Caki2 (cell line): Measurements from ENCODE around the gene THG1L. TPM values are rescaled to one million over a fixed set of nuclear protein-coding genes. Genes with fewer than 3 reads are reported as not detected.
A peak's percentile ranks its signal among the peaks of the same experiment; 100 is the strongest.
"Not testable (repeated sequence)": the region's sequence is repeated elsewhere in the genome, so short reads cannot be mapped to it uniquely, and the experiment has no call there.

ENCODE experiments used
- DNase-seq: peaks from one replicate; pipeline ENCODE4 v3.0.0-alpha.2; 2015; ENCODE audit warnings: low read depth
- in situ Hi-C: cut with HindIII; loops from 2 replicates; pipeline ENCODE4 v1.10.0; 2016; ENCODE audit warnings: low sequenced_read_pairs, low pct_unique_long_range_greater_than_20kb, mixed read lengths
- total RNA-seq: library from RNA; depleted of rRNA; stranded (reverse); fragments of >200 nt; shearing (Covaris generic); gene quantifications from 2 replicates; pipeline ENCODE4 v1.2.3, GENCODE V29; 2014; ENCODE audit warnings: low replicate concordance; rRNA removed

The THG1L gene
- total RNA-seq = 28.8 and 29.0 TPM in 2 replicates

GRCh38 chr5:157731272-157732129 lies at the start of gene THG1L:
TSS of gene THG1L (plus strand) at chr5:157731420. CDS start at chr5:157731441, 21 bp downstream.
- DNase-seq = peak; percentile 98
- in situ Hi-C loops = no loop called here

- DNase-seq = no peak
- in situ Hi-C loops = no loop called here
Observed at GRCh38 chr5:157682257-157682656, 49.0 kb upstream of the THG1L start.

DNA sequence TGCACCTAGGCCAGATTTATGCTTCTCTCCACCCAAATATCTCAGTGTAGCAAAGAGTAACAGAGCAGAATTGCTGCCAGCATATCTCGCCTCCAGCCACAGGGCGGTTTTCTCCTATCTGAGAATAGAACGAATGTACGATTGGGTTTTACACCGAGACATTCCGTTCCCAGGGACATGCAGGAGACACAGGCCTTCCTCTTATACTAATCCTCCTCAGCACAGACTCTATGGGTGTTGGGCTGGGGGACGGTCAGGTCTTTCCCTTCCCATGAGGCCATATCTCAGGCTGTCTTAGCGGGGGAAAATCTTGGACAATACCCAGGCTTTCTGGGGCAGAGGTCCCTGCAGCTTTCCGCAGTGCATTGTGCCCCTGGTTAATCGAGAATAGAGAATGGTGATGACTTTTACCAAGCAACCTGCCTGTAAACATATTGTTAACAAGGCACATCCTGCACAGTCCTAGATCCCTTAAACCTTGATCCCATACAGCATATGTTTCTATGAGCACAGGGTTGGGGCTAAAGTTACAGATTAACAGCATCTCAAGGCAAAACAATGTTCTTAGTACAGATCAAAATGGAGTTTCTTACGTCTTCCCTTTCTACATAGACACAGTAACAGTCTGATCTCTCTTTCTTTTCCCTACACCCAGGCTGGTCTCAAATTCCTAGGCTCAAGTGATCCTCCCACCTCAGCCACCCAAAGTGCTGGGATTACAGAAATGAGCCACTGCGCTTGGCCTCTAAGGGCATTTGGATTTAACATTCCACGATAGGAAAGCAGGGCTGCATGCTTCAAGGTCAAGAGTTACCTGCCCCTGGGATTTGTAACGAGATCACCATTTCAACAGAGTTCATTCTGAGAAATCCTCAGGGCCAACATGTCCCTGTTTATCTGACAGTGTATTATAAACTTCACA lies 44.7 kb upstream of the THG1L start:
- in situ Hi-C loops = not testable (repeated sequence)

DNA sequence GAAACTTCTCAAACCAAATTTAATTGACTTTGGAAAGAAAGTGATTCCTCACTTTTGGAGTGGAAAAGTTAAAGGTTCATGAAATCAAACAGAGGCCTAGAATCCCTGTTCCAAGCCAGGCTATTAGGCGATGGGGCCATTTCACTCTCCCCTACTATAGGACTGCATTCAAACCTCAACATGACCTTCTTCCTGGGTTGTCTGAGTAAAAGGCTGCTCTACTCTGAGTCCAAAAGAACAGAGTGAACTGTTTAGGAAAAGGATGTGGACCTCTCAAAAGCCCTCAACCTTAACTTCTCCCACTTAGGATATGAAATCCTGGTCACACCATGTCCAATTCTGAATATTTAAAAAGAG lies 44.0 kb upstream of the THG1L start:
- no peak for DNase-seq
- in situ Hi-C loops = no loop called here

More for the DNA sequence above, 44.7 kb upstream of the THG1L start:
- not testable (repeated sequence) for DNase-seq

DNA sequence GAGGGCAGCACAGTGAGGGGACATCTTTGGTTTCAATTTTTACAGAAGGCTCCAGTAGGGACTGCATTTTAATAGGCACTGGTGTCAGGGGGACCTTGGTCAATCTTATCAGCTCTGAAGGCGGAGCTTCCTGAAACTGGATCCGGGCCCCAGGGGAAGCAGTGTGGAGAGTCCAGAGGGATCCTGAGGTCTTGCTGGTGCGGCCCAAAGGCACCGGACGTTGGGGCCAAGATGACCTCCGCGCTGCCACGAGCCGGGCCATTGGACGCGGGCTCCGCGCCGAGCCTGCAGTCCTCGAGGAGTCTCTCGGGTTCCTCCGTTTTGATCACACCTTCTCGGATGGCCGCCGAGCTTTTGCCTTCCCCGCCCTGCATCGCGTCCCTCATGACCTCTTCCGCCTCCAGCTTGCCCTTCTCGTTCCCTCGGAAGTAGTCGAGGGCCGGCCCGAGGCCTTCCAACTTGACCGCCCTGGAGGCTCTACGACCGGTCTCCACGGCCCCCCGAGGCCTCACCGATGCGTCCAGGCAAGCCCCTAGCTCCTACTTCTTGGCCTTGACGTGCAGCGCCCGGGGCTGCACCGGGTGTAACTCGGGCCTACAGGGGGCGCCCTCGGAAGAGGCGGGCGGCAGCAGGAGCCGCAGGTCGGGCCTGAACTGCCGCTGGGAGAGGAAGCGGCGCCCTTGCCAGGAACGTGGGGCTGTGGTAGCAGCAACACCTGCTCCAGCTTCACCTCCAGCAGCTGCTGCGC lies 41.1 kb upstream of the THG1L start:
- in situ Hi-C loops = no loop called here
- no peak for DNase-seq

DNA sequence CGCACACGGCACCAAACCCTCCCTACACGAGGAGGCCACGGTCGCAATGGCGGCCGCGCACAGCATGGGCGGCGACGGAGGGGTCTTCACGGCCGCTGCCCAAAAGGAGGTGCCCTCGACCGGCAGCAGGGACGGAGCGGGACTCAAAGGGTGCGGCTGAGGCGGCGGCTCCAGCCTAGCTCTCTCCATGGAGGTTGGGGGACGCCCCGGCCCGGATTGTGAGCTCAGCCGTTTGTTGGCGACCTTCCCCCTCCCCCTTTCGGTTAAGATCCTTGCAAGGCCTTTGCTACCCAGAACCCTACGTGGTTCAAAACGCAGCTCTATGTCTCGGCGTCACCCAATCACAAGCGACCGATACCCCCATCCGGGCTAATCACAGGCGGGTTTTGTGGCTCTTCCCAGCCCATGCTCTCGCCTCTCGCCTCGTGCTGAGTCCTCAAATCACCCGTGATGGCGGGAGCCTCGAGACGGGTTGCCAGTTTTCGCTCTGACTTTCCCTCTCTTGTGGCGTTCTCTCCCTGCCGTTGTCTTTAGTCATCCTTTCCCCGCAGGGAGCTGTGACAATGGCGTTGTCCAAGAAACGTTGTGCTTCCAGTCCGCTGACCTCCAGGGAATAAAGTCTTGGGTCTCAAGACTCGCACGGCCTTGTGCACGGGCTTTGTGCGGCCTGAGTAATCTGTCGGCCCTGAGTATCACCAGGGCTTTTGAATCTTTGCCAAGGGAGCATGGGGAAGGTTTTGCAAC lies 40.4 kb upstream of the THG1L start:
- in situ Hi-C loops = no loop called here
- DNase-seq = no peak

GRCh38 chr5:157693816-157694215 lies 37.4 kb upstream of the THG1L start:
- DNase-seq, in situ Hi-C loops: not testable (repeated sequence)

GRCh38 chr5:157696154-157696553 lies 35.1 kb upstream of the THG1L start:
- in situ Hi-C loops, DNase-seq: not testable (repeated sequence)

- DNase-seq = peak; percentile 22
- in situ Hi-C loops = not testable (repeated sequence)
Observed at GRCh38 chr5:157698674-157699073, 32.5 kb upstream of the THG1L start.

DNA sequence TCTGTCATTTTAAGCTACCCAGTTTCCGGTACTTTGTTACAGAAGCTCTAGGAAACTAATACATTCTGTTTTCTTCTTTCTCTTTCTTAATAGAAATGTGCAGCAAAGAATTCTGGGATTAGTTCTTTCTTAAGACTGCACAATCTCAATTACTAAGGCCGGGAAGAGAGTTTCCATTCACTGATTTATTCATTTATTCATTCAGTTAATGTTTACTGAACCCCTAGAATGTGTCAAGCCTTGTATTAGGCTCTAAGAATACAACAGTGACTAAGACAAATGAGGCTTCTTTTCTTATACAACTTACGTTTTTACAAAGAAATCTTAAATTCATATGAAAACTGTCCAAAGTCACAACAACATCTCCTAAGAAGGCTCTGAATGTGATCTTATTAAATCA lies 27.5 kb upstream of the THG1L start:
- DNase-seq = no peak
- in situ Hi-C loops = no loop called here

- in situ Hi-C loops = no loop called here
Observed at GRCh38 chr5:157708866-157709265, 22.4 kb upstream of the THG1L start.

DNA sequence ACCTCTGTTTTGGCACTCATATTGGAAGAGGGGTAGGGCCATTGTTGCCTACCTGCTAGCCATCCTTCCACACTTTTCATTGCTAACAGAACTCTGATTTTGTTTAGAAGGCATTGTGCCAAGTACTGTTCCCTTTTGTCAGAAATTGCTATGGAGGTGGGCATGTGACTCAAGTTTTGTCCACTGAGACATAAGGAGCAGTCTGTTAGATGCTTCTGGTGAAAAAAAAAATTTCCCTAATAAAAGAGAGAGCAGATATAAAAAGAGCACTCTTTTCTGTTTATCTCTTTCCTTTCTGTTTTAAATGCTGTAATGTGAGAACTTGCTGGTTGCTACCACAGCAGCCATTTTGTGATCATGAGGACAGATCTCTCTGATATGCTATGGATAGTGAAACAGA lies 21.9 kb upstream of the THG1L start:
- in situ Hi-C loops = no loop called here

More at GRCh38 chr5:157708866-157709265, 22.4 kb upstream of the THG1L start:
- no peak for DNase-seq

GRCh38 chr5:157710431-157710830 lies 20.8 kb upstream of the THG1L start:
- in situ Hi-C loops = no loop called here
- DNase-seq = no peak

More for the DNA sequence above, 21.9 kb upstream of the THG1L start:
- DNase-seq = no peak

GRCh38 chr5:157710882-157711281 lies 20.3 kb upstream of the THG1L start:
- in situ Hi-C loops = no loop called here
- DNase-seq = no peak

DNA sequence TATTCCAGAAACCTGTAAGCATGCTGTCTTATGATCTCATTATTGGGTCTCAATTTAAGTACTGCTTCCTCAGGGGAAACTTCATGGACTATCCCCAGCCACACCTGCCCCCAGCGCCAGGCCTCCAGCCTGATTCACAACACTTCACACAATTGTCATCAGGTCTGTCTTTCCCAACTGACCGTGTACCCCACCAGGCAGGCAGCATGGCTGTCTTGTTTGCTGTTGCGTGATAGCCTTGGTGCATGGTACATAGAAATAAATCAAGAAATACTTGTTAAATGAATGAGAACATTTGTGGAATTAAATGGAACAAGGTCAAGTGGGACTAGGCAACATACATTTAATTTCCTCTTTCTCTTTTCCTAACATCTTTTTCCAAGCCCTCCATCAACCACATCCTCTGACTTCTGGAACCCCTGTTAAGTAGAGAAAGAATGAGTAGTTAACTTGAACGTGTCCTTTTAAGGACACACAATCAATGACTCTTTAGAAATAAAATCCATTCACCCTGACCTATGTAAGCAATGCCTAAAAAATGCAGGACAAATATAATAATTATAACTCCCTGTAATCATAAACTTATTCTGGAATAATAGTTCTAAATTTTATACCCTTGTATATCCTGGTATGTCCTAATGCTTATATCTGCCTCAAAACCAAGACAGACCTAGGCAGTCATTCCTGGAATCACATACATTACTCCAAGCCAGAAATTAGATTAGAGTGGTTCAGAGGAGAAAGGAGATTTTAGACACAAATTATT lies 17.2 kb upstream of the THG1L start:
- in situ Hi-C loops = no loop called here
- DNase-seq = no peak

- no peak for DNase-seq
- in situ Hi-C loops = no loop called here
Observed at GRCh38 chr5:157714596-157714864, 16.7 kb upstream of the THG1L start.

- in situ Hi-C loops = no loop called here
- peak; percentile 43 for DNase-seq
Observed at GRCh38 chr5:157718519-157718918, 12.7 kb upstream of the THG1L start.
